ENCODE measurements around the gene BEAN1. TPM values are rescaled to one million over a fixed set of nuclear protein-coding genes. Genes with fewer than 3 reads are reported as not detected.

BEAN1 gene
- 4.7 to 8.5 TPM (median 6.1 TPM) in 5 replicates for total RNA-seq (2022; extraction: Qiagen RNA extraction)

GRCh38 chr16:66427036-66427860, at the start of gene BEAN1:
Gene BEAN1 (plus strand): TSS chr16:66427295. CDS start chr16:66437677, 10,382 bp downstream.

Other genes starting within 250 kb of the BEAN1 start
- gene CDH5, start 60.6 kb upstream of the BEAN1 start, total RNA-seq (2022; extraction: Qiagen RNA extraction): 0.15 to 0.25 TPM (median 0.22 TPM) in 5 replicates
- 18.6 to 24.3 TPM (median 20.9 TPM) in 5 replicates for gene TK2, start 122.8 kb downstream of the BEAN1 start, total RNA-seq (2022; extraction: Qiagen RNA extraction)
- gene CKLF, start 125.3 kb downstream of the BEAN1 start, total RNA-seq (2022; extraction: Qiagen RNA extraction): 61.6 to 69.7 TPM (median 66.1 TPM) in 5 replicates
- gene CMTM1, start 139.1 kb downstream of the BEAN1 start, total RNA-seq (2022; extraction: Qiagen RNA extraction): 0.76 to 2.1 TPM (median 1.4 TPM) in 5 replicates
- not detected in 5 replicates for gene CMTM2, start 152.2 kb downstream of the BEAN1 start, total RNA-seq (2022; extraction: Qiagen RNA extraction)
- gene CMTM3, start 177.4 kb downstream of the BEAN1 start, total RNA-seq (2022; extraction: Qiagen RNA extraction): 92.9 to 113 TPM (median 102 TPM) in 5 replicates